Measurements from ENCODE around the gene ENPP3.

The ENPP3 gene

DNA sequence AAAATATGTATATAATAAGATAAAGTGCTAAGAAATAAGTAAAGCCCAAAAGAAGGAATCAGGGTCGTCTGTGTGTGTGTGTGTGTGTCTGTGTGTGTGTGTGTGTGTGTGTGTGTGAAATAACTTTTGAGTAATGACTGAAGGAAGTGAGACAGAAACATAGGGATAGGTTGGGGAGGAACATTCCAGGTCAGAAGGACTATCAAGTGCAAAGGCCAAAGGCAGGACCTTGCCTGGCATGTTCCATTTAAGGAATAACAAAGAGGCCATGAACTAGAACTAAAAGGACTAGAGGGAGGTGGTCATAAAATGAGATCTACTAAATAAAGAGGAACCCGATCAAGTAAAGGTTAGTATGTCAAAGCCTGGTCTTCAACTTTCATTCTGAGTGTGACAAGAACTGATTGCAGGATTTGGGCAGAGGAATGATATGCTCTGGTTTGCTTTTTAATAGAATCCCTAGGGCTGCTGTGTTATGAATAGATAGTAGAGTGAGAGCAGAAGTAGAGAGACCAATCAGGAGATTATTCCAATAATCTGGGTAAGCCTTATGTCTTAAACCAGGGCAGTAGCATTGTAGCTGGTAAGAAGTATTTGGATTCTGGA lies 6.9 kb downstream of the ENPP3 start:
- DNase-seq = no peak

DNA sequence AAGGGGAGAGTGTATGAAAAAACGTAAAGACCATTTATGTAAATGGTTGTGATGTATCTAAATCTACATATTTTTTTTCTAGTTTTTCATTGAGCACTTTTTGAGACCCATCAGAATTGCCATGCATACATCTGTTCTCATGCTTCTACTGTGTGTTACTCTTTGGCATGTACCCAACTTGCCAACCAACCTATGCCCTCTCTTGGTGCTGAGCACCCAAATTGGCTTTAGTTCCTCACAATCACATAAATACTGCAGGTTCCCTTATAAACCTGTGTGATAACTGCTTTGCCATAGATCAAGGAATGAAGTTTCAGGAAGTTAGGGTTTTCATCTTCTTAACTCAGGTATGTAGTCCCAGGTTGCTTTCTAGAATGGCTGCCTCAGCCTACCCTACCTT lies 7.8 kb downstream of the ENPP3 start:
- no peak for DNase-seq

DNA sequence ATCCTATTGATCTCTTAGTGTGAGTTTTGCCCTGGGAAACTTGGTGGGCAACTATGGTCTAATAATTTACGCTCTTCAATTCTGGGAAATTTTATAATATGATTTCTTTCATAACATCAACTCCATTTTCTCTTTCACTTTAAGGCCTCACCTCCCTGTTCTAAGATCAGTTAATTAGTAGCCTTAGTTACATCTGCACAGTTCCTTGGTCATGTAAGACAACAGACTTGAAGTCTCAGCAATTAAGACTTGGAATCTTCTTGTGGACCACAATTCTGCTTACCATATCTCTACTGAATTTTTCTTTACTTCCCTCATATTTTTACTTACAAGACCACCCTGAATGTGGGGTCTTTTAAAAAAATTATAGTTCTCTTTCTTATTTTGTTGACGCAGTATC lies 8.7 kb downstream of the ENPP3 start:
- no peak for DNase-seq

DNA sequence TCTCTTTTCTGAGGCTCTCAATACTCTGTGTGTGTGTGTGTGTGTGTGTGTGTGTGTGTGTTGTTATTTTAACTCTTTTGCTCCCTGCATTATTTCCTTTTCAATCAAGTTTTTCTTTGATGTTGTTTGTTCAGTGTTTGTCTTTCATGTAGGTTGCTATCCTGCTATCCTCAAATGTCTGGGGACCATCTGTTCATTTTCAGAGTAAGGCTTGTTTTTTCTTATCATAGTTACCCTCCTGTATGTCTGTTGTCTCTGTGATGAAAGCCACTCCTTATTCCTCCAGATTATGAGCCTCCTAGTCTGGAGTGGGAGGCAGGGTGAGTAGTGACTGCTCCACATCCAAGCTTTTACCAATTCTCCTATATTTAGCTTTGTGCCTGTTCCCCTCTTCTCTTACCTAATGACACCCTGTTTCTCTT lies 9.2 kb downstream of the ENPP3 start:
- no peak for DNase-seq

DNA sequence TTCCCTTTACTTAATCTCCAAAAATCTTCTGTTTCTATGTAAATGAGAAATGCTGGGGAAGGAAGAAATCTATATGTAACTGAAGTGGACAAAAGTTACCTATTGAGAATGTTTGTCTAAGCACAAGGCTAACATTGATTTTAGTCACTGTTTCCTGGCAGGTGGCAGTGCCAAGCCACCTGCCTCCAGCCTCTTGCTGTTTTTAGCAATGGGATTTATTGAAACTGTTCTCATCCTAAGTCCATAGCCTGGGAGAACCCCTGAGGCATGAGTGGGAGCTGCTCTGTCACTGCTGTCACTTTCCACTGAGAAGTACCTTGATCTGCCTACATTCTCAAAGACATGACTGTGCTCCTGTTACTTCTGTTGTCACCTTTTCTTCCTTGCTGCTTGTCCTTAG lies 14.7 kb downstream of the ENPP3 start:
- no peak for DNase-seq

DNA sequence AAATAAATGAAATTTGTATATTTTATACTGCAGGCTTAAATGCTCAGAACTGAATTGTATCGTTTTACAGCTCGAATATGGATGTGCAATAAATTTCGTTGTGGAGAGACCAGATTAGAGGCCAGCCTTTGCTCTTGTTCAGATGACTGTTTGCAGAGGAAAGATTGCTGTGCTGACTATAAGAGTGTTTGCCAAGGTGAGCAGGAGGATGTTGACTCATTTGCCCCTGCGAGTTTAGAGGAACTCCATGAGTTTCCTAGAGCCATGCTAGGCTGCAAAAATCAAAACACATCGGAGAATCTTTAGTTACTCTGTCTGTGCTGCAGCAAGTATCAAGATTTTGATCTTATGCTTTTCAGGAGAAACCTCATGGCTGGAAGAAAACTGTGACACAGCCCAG lies 15.4 kb downstream of the ENPP3 start:
- DNase-seq = no peak

DNA sequence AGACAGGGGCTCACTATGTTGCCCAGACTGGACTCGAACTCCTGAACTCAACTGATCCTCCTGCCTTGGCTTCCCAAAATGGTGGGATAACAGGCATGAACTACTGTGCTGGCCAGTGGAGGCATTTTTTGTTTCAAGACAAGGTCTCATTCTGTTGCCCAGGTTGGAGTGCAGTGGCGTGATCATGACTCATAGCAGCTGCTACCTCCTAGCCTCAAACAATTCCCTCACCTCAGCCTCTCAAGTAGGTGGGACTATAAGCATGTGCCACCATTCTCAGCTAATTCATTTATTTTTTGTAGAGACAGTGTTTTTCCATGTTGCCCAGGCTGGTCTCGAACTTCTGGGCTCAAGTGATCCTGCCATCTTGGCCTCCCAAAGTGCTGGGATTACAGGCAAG lies 17.2 kb downstream of the ENPP3 start:
- no peak for DNase-seq

DNA sequence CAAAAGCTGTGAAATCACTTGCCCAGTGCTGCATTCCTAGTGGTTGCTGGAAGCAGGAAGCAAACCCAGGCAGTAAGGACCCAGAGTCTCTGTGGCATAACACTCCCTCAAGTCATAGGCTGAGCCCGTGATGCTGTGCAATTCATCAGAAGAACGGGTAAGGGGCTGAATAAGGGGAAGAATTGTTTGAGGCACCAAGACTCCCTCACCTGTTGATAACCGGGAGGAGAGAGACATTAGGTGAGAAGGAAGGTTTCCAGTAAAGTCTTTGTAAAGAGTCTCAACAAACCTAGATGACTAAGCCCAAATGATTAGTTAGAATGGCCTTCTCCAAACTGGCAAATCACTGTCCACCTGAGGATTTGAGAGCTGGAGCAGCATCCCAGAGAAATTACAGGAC lies 18.3 kb downstream of the ENPP3 start:
- DNase-seq = no peak

DNA sequence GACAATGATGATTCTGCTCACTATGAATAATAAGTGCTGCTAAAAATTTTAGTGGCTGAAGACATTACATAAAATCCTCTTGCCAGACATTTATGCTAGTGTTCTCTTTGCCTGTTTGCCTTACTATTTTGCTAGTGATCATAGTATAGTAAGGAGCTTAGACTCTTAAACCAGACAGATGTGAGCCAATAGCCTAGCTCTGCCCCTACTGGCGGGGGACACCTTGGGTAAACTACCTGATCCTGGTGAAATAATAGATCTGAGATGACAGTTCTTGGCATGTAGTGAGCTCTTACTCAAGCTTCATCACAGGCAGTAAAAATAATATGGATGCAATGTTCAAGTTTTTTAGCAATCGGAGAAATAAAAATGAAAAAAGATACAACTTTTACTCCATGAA lies 18.8 kb downstream of the ENPP3 start:
- no peak for DNase-seq

DNA sequence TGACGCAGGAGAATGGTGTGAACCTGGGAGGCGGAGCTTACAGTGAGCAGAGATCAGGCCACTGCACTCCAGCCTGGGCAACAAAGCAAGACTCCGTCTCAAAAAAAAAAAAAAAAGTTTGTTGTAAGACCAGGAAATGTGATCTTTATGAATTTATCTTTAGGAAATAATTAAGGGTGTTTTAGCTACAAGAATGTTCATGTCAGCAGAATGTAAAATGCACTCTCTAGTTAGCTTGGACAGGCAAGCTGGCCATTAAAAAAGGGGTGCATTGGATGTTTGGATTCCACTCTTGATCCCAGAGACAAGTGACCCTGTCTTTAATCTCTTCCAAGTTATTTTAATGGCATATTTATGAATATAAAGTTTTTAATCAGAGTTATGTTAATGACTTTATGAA lies 19.6 kb downstream of the ENPP3 start:
- DNase-seq = no peak

DNA sequence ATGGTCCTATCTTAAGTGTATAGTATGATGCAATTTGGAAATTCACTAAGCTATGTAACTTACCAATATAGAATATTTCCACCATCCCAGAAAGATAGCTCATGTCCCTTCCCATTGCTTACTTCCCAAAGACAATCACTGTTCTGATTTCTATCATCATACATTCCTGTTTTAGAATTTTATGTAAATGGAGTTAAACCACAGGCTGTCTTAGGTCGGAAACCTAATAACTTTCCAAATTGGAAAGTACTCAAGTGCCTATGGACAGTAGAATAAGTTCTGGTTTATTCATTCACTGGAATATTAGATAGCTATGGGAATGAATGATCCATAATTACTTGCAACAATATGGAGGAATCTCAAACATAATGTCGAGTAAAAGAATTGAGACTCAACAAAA lies 20.1 kb downstream of the ENPP3 start:
- no peak for DNase-seq

DNA sequence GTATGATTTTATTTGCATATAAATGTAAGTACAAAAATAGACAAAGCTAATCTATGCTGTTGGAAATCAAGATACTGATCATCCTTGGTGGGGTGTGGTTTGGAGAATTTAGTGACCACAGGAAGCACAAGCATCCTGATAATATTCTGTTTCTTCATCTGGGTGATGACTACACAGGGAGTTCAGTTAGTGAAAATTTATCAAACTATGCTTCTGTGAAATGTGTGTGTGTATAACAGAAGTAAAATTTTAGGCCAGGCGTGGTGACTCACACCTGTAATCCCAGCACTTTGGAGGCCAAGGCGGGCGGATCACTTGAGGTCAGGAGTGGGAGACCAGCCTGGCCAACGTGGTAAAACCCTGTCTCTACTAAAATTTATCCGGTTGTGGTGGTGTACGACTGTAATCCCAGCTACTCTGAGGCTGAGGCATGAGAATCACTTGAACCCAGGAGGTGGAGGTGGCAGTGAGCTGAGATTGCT lies 20.6 kb downstream of the ENPP3 start:
- DNase-seq = no peak

DNA sequence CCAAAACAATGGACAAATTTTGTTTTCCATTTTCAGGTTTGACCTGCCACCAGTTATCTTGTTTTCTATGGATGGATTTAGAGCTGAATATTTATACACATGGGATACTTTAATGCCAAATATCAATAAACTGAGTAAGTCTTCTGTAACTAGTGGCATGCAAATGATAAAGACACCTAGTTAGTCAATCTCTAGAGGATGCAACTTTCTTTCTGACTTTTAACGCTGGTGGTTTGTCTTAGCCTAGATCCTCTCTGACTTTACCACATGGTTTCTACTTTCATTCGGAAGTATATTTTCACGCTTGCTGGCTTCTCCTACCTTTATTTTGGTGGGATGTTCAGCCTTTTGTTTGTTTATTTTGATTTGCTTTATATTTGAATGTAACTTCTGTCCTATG lies 21.2 kb downstream of the ENPP3 start:
- DNase-seq = no peak

DNA sequence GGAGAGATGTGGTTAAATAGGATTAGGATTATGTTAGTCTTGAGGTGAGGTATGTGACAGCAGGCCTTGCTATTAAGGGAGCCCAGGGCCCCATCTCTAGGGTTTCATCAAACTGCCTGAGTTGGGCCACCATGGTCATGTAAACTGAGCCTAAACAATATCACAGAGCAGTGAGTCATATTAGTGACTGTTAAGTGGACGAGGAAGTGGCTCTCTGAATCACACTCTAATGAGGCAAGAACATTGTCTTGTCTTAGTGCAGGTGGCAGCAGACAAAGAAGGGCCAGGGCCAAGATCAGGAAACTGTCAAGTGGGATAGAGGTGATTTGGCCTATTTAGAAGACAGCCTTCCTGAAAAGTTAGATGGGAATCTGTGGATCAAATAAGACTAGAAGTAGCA lies 23.1 kb downstream of the ENPP3 start:
- DNase-seq = no peak

DNA sequence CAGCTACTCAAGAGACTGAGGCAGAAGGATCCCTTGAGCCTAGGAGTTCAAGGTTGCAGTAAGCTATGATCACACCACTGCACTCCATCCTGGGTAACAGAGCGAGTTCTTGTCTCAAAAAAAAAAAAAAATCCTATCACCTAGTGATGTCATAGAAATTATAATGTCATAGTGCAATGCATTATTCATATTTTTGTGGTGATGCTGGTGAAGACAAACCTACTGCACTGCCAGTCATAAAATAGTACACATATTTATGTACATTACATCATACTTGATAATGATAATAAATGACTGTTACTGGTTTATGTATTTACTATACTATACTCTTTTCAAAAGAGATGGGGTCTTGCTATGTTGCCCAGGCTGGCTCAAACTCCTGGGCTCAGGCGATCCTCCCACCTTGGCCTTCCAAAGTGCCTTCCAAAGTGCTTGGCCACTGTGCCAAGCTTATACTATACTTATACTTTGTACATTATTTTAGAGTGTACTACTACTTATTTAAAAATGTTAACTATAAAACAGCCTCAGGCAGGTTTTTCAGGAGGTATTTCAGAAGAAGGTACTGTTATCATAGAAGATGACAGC lies 26.6 kb downstream of the ENPP3 start:
- DNase-seq = no peak

DNA sequence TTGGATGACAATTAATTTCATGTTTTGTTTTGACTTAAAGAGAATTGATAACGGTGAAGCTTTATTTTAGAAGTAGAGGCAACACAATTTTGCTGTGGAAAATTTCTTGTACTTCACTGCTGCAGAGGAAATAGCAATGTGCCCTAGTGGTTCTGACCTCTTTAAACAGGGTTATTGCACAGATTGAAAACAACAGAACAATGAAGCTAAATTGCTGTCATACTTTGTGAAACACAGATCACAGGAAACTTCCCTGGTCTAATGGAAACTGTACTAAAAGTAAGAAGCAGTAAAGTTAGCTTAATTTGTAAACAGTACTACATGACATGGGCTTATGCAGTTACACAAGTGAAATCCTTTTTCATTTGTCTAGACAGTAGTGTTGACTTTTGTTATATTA lies 32.8 kb downstream of the ENPP3 start:
- DNase-seq = peak; percentile 3

DNA sequence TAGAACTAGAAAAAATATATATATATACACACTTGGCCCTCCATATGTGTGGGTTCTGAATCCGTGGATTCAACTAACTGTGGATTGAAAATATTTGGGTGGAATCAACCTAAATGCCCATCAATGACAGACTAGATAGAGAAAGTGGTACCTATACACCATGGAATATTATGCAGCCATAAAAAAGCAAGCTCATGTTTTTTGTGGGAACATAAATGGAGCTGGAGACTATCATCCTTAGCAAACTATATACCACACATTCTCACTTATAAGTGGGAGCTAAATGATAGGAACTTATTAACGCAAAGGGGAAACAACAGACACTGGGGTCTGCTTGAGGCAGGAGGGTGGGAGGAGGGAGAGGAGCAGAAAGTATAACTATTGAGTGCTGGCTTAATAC lies 36.1 kb downstream of the ENPP3 start:
- no peak for DNase-seq

DNA sequence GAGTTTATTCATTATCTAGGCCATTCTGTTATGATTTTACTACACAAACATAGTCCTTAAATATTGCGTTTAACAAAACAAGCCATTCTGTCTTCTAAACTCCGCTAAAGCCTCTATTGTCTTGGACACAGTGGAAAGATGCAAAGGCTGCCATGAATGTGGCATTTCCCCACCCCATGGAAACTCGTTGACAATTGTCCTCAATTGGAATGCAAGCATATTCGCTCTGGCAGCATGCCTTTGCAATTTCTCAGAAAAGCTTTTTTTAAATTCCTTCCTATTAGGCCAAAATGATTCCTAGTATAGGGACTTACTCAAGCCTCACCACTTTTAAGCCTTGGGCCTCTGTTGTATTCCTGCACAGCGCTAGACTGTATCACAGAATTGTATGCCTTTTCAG lies 41.3 kb downstream of the ENPP3 start:
- no peak for DNase-seq

DNA sequence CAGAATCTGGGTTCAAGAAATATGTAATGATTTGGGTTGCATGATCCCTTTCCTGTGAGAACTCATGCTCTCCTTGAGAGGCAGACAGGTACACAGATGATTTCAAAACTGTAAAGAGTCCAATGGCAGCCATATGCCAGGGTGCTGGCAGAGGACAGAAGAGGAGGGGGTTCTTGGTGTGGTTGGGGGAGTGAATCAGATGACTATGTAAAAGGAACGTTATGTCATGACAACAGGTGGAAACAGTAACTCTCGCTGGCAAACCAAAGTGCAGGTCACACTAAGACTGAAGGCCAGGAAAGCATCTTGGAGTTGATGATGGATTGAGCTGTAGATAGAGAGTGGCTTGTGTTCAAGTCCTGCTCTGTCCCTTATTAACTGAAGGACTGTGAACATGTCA lies 43.8 kb downstream of the ENPP3 start:
- DNase-seq = no peak

DNA sequence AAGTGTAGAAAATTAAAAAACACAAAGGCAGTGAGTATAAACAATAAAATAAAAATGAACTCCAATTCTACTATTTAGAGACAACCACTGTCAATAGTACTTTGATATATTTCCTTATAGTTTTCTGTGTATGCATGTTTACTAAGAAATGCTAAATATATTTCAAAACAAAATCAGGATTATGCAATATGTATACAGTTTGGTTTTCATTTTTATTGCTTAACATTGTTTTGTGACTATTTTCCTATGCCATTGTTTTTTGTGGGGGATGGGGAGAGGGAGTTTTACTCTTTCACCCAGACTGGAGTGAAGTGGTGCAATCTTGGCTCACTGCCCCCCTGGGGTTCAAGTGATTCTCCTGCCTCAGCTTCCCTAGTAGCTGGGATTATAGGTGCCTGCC lies 44.5 kb downstream of the ENPP3 start:
- no peak for DNase-seq

DNA sequence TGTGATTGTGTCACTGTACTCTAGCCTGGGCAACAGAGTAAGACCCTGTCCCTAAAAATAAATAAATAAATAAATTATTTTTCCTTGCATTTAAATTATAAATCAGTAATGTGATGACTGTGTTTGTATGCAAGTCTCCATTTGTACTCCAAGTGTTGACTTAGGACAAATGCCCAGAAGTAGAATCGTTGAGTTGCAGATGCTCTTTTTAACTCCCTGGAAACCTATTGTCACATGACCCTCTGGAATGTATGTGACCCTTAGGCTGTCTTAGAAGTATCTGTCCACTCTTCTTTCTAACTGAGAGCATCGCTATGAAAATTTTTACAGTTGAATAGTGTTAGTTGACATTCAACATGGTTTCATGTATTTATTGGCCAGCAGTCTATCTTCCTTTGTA lies 45.3 kb downstream of the ENPP3 start:
- no peak for DNase-seq

DNA sequence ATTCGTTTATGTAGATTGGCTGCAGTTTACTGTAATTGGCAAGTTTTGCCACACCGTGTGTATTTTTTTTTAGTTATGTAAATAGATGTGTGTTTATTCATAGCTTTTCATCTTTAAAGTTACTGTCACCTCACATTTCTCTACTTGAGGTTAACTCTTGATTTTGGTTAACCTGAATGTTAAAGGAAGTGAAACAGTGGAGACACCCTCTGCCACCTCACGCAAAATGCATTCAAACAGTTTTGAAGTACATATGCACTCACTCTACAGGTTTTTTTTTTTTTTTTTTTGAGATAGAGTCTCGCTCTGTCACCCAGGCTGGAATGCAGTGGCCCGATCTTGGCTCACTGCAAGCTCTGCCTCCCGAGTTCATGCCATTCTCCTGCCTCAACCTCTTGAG lies 46.4 kb downstream of the ENPP3 start:
- no peak for DNase-seq

DNA sequence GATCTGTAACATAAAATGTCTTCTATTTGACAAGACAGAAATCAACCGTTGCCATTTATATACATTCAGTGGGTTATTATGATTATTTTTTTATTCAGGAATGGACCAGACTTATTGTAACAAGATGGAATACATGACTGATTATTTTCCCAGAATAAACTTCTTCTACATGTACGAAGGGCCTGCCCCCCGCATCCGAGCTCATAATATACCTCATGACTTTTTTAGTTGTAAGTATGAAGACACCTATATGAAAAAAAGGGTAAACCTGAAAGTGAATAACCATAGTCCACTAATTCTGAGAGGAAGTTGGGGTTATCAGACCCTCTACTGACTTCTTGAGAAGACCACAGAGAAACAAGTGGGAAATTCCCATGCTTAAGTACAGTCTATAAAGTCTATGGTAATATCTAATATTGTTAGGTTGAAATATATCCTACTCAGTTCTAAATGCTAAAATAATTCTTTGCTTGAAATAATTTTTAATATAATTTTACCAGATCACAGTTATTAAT lies 48.2 kb downstream of the ENPP3 start:
- no peak for DNase-seq

DNA sequence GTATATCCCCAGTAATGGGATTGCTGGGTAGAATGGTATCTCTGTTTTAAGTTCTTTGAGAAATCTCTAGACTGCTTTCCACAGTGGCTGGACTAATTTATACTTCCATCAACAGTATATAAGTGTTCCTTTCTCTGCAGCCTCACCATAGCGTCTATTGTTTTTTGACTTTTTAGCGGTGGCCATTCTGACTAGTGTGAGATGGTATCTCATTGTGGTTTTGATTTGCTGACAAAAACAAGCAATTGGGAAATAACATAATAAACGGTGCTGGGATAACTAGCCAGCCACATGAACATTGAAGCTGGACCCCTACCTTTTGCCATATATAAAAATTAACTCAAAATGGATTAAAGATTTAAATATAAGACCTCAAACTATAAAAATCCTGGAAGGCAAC lies 49.9 kb downstream of the ENPP3 start:
- no peak for DNase-seq

DNA sequence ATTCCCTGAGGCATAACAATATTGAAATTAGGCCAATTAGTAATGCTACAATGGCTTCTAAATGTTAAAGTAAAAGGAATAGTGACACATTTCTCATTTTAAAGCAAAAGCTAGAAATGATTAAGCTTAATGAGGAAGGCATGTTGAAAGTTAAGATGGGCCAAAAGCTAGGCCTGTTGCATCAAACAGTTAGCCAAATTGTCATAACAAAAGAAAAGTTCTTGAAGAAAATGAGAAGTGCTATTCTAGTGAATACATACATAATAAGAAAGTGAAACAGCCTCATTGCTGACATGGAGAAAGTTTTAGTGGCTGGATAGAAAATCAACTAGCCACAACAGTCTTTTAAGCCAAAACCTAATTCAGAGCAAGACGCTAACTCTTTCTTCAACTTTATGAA lies 51.2 kb downstream of the ENPP3 start:
- DNase-seq = no peak
